ENCODE measurements around the gene TTI1.
A peak's percentile ranks its signal among the peaks of the same experiment; 100 is the strongest.

The TTI1 gene

GRCh38 chr20:38076548-38076947 lies 43.3 kb upstream of the TTI1 start:
- POLR2A ChIA-PET: no interaction called here
- DNase-seq (ENCODE audit: extremely low spot score): no peak
- CTCF ChIA-PET: interaction anchor here (2.7 kb wide), 1 partner anchor 145 kb away, joined by 10 read pairs; no protein-coding TSS in a partner anchor
- TF ChIP-seq ZNF384 (IDR thresholded peaks at IDR 0.05): 0 out of 2 replicates have a peak, but pooled peaks have one; percentile 40
- no peak for TF ChIP-seq LEF1 (IDR thresholded peaks at IDR 0.05; ENCODE audit: borderline replicate concordance)
- no peak for TF ChIP-seq FOXK2 (IDR thresholded peaks at IDR 0.05)

DNA sequence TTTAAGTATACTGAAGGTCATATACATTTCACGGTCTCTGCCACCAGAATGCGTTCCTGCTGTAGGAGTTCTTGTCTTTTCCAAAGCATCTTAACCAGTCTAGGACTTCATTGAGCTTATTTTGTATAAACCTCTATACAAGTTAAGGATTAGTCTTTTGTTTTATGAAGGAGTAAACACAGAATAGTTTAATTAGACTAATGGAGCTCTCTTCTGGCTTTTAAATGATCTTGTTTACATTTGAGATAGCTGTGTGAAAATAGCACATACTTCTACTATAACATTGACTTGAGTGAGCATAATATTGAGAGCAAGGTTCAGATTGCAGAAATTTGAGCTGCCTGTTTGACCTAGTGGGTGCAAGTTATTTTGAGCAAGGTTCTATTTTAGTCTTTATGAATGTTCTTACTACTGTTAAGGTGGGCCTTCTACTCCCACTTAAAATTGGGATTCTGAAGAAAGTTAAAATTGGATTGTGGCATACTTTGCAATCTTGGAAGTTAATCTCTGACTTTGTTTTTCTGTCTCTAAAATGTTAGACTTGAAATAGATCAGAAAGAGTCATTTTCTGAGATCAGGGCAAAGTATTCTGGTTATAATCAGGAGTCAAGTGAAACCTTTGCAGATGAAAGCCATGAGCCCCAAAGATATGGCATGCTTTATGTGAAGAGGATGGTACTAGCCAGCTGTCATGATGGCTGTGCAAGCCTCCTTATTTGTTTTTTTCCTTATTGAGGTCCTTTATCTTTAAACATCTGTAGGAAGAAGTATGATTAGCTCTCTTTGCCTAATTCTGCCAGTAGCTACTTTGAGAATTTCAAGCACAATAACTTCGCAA lies 42.1 kb upstream of the TTI1 start:
- no peak for DNase-seq (ENCODE audit: extremely low spot score)
- TF ChIP-seq HDGF (IDR thresholded peaks at IDR 0.05; ENCODE audit: borderline replicate concordance) (no peak), ZNF384 (IDR thresholded peaks at IDR 0.05) (no peak), NFRKB (IDR thresholded peaks at IDR 0.05) (no peak), TARDBP (IDR thresholded peaks at IDR 0.05) (no peak), L3MBTL2 (conservative IDR thresholded peaks at IDR 0.05) (no peak), FOXM1 (IDR thresholded peaks at IDR 0.05; ENCODE audit: borderline replicate concordance) (no peak), FOXK2 (IDR thresholded peaks at IDR 0.05) (no peak), SP1 (IDR thresholded peaks at IDR 0.05) (no peak), SUZ12 (IDR thresholded peaks at IDR 0.05) (no peak), LEF1 (IDR thresholded peaks at IDR 0.05; ENCODE audit: borderline replicate concordance) (no peak), FOXA1 (IDR thresholded peaks at IDR 0.05) (no peak), ELF4 (IDR thresholded peaks at IDR 0.05) (no peak), ARNT (IDR thresholded peaks at IDR 0.05) (no peak), BHLHE40 (IDR thresholded peaks at IDR 0.05; ENCODE audit: borderline replicate concordance) (no peak), CTBP1 (IDR thresholded peaks at IDR 0.05; ENCODE audit: borderline replicate concordance) (no peak)
- TF ChIP-seq, protein P1, sequence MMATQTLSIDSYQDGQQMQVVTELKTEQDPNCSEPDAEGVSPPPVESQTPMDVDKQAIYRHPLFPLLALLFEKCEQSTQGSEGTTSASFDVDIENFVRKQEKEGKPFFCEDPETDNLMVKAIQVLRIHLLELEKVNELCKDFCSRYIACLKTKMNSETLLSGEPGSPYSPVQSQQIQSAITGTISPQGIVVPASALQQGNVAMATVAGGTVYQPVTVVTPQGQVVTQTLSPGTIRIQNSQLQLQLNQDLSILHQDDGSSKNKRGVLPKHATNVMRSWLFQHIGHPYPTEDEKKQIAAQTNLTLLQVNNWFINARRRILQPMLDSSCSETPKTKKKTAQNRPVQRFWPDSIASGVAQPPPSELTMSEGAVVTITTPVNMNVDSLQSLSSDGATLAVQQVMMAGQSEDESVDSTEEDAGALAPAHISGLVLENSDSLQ (IDR thresholded peaks at IDR 0.05): no peak
- POLR2A ChIA-PET: interaction anchor here (0.6 kb wide), 1 partner anchor 139 kb away, joined by 3 read pairs; no protein-coding TSS in a partner anchor
- CTCF ChIA-PET: interaction anchor here (0.6 to 2.7 kb wide), 2 partner anchors 146 to 879 kb away, joined by 5 to 10 read pairs; no protein-coding TSS in a partner anchor

- CTCF ChIA-PET: interaction anchor here (0.6 to 1.5 kb wide), 16 partner anchors 9 to 1520 kb away, joined by 3 to 15 read pairs (median 6); no protein-coding TSS in a partner anchor
- DNase-seq (ENCODE audit: extremely low spot score): peak; percentile 60
- no peak for TF ChIP-seq LEF1 (IDR thresholded peaks at IDR 0.05; ENCODE audit: borderline replicate concordance)
- no peak for TF ChIP-seq FOXK2 (IDR thresholded peaks at IDR 0.05)
- TF ChIP-seq ELF4 (IDR thresholded peaks at IDR 0.05): no peak
- TF ChIP-seq TARDBP (IDR thresholded peaks at IDR 0.05): no peak
- no peak for TF ChIP-seq FOXM1 (IDR thresholded peaks at IDR 0.05; ENCODE audit: borderline replicate concordance)
- TF ChIP-seq L3MBTL2 (conservative IDR thresholded peaks at IDR 0.05): no peak
- TF ChIP-seq BHLHE40 (IDR thresholded peaks at IDR 0.05; ENCODE audit: borderline replicate concordance): no peak
- TF ChIP-seq NFRKB (IDR thresholded peaks at IDR 0.05): no peak
- no peak for TF ChIP-seq CTBP1 (IDR thresholded peaks at IDR 0.05; ENCODE audit: borderline replicate concordance)
- no peak for TF ChIP-seq ZNF384 (IDR thresholded peaks at IDR 0.05)
- no peak for TF ChIP-seq SUZ12 (IDR thresholded peaks at IDR 0.05)
- POLR2A ChIA-PET: interaction anchor here (1.3 kb wide), 1 partner anchor 16 kb away, joined by 3 read pairs; no protein-coding TSS in a partner anchor
Observed at GRCh38 chr20:38073307-38074071, 40.2 kb upstream of the TTI1 start.

GRCh38 chr20:38072898-38073297 lies 39.6 kb upstream of the TTI1 start:
- ChIA-PET POLR2A (interaction anchor here (1.3 kb wide), 1 partner anchor 15 kb away, joined by 3 read pairs; no protein-coding TSS in a partner anchor), CTCF (interaction anchor here (0.6 to 1.5 kb wide), 14 partner anchors 8 to 156 kb away, joined by 3 to 15 read pairs (median 6); no protein-coding TSS in a partner anchor)
- TF ChIP-seq FOXA1 (IDR thresholded peaks at IDR 0.05) (no peak), FOXK2 (IDR thresholded peaks at IDR 0.05) (no peak), TARDBP (IDR thresholded peaks at IDR 0.05) (no peak), ZNF384 (IDR thresholded peaks at IDR 0.05) (no peak), HDGF (IDR thresholded peaks at IDR 0.05; ENCODE audit: borderline replicate concordance) (no peak)
- TF ChIP-seq, protein P1 (IDR thresholded peaks at IDR 0.05): no peak
- DNase-seq (ENCODE audit: extremely low spot score): no peak

- no peak for DNase-seq (ENCODE audit: extremely low spot score)
- CTCF ChIA-PET: no interaction called here
- POLR2A ChIA-PET: no interaction called here
- no peak for TF ChIP-seq ELF4 (IDR thresholded peaks at IDR 0.05)
Observed at GRCh38 chr20:38067717-38068365, 34.6 kb upstream of the TTI1 start.

- no peak for TF ChIP-seq L3MBTL2 (conservative IDR thresholded peaks at IDR 0.05)
- POLR2A ChIA-PET: no interaction called here
- no peak for DNase-seq (ENCODE audit: extremely low spot score)
- CTCF ChIA-PET: no interaction called here
Observed at GRCh38 chr20:38066969-38067716, 33.9 kb upstream of the TTI1 start.

Measured in HEK293T (cell line).